ENCODE measurements around the gene JPH3. TPM values are rescaled to one million over a fixed set of nuclear protein-coding genes. Genes with fewer than 3 reads are reported as not detected.

The JPH3 gene
- total RNA-seq, 2 experiments from 2014 or later: 0.14 to 0.19 TPM

DNA sequence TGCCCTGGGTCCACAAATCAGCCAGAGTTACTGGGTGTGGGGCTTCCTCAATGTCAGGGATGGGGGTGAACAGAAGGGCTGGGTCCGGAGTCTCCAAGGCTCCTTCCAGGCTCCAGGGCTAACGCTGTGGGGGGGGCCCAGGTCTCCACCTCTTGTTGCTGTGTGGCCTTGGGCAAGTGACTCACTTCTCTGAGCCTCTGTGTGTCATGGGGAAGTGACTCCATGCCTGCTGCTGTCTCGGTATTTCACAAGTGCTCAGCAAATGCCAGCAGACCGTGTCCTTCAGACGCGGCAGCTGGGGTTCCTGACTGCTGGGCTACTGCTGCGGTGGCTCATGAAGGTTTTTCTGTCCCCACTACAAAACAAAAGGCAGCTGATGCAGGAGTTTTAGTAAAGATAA is 26.6 kb downstream of the JPH3 start:
- POLR2A ChIA-PET: no interaction called here
- Mint-ChIP-seq H3K4me3 (no peak overlapping the region), H3K9me3 (ENCODE audit: low read depth) (peaks cover 12% of the 10 kb centered on the region), H3K27ac (no peak overlapping the region), H3K27me3 (peaks cover 21% of the 10 kb centered on the region), H3K36me3 (ENCODE audit: low read depth) (no peaks in the 10 kb centered on the region), H3K4me1 (no peaks in the 10 kb centered on the region)
- CTCF ChIA-PET: interaction anchor here (1.0 kb wide), 1 partner anchor 72 kb away, joined by 3 read pairs; no protein-coding TSS in a partner anchor
- intact Hi-C loops (cut with DNase I, micrococcal nuclease): no loop called here
- ATAC-seq (no peak), DNase-seq (no peak)

DNA sequence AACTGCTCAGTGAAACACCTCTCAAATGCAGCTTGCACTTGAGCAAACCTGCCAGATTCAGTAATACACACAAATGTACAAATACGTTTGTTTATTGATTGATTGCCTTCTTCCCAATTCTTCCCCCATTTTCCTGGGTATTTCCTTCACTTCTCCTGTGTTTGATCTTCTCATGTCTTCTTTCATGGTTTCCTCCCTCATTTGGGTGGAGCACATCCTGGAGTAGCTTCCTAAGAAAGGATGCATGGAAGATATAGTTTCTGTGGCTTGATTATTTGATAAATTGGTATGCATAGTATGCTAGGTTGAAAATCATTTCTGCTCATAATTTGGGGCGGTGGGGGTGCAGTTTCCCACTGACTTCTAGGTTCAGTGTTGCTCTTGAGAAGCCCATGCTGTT is 28.8 kb downstream of the JPH3 start:
- peaks cover 12% of the 10 kb centered on the region for H3K9me3 Mint-ChIP-seq (ENCODE audit: low read depth)
- DNase-seq (no peak), ATAC-seq (no peak)
- ChIA-PET POLR2A (no interaction called here), CTCF (interaction anchor here (0.7 to 1.1 kb wide), 3 partner anchors 8 to 237 kb away, joined by 3 read pairs; no protein-coding TSS in a partner anchor)
- H3K36me3 Mint-ChIP-seq (ENCODE audit: low read depth): no peaks in the 10 kb centered on the region
- H3K27ac Mint-ChIP-seq: no peak overlapping the region
- intact Hi-C loops (cut with DNase I, micrococcal nuclease): no loop called here
- peaks cover 7% of the 10 kb centered on the region for H3K4me1 Mint-ChIP-seq
- H3K4me3 Mint-ChIP-seq: no peak overlapping the region
- H3K27me3 Mint-ChIP-seq: peaks cover 21% of the 10 kb centered on the region

DNA sequence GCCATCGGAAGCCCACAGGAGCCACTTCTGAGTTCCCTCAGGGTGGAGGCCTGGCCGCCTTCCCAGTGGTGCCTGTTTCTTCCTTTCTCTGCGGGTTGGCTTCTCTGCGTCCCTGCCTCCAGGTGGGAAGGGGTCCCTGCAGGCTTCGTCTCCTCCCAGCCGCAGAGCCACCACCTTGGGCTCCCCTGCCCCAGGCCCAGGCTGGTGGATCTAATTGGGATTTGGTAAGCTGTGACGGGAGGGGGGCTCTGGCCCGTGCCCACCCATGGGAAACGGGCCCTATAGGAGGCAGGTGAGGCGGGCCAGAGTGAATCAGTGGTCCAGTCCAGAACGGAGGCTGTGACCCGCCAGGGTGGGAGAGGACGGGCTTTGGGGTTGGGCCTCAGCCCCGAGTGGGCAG is 32.1 kb downstream of the JPH3 start:
- ATAC-seq: no peak
- intact Hi-C loops (cut with DNase I, micrococcal nuclease): loop anchor here in 1 of 2 experiments (2.0 kb wide), 2 partner anchors 430 to 1070 kb away; no protein-coding TSS in a partner anchor
- no peak for DNase-seq
- POLR2A ChIA-PET: no interaction called here
- peaks cover 12% of the 10 kb centered on the region for H3K9me3 Mint-ChIP-seq (ENCODE audit: low read depth)
- no peak overlapping the region for H3K4me3 Mint-ChIP-seq
- H3K36me3 Mint-ChIP-seq (ENCODE audit: low read depth): no peaks in the 10 kb centered on the region
- no peak overlapping the region for H3K27ac Mint-ChIP-seq
- peaks cover 19% of the 10 kb centered on the region for H3K27me3 Mint-ChIP-seq
- CTCF ChIA-PET: interaction anchor here (0.6 to 2.7 kb wide), 6 partner anchors 17 to 881 kb away, joined by 3 to 12 read pairs (median 4); no protein-coding TSS in a partner anchor
- peaks cover 12% of the 10 kb centered on the region for H3K4me1 Mint-ChIP-seq

DNA sequence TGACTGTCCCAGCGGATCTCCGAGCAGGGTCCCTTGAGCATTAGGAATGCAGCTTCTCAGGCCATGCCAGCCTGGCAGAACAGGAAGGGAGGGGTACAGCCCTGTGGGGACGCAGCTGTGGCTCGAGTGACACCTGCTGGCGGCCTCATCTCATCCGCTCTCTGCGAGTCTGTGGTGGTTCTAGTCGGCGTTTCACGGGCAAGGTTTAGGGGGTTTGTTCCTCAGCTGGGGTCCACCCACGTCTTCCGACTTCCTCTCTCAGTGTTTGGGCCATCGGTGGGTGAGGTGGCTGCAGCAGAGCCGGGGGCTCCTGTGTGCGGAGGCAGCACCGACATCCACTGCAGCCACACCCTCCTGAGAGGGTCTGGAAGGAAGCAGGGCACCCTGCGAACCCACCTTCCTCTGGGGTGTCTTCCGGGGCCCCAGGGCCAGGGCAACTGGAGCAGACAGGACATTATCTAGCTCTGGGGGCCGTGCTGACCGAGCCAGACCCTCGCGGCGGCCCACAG is 33.3 kb downstream of the JPH3 start:
- intact Hi-C loops (cut with DNase I, micrococcal nuclease): loop anchor here (1.0 to 5.0 kb wide), 11 partner anchors 47 to 1071 kb away; partner anchors contain the start of genes C16orf95 (in 1 of the 2) and MAP1LC3B (in 1 of the 2)
- ChIA-PET CTCF (interaction anchor here (0.5 to 2.7 kb wide), 59 partner anchors 9 to 319 kb away, joined by 3 to 16 read pairs (median 4); partner anchors contain the start of gene KLHDC4), POLR2A (interaction anchor here (0.5 to 0.6 kb wide), 2 partner anchors 159 to 240 kb away, joined by 3 read pairs; no protein-coding TSS in a partner anchor)
- peak overlapping the region; percentile 28 for H3K4me3 Mint-ChIP-seq
- ATAC-seq (peak; percentile 84), DNase-seq (peak; percentile 88)
- no peaks in the 10 kb centered on the region for H3K36me3 Mint-ChIP-seq (ENCODE audit: low read depth)
- peaks cover 16% of the 10 kb centered on the region for H3K27me3 Mint-ChIP-seq
- peaks cover 10% of the 10 kb centered on the region for H3K9me3 Mint-ChIP-seq (ENCODE audit: low read depth)
- H3K4me1 Mint-ChIP-seq: peaks cover 12% of the 10 kb centered on the region
- H3K27ac Mint-ChIP-seq: no peak overlapping the region

DNA sequence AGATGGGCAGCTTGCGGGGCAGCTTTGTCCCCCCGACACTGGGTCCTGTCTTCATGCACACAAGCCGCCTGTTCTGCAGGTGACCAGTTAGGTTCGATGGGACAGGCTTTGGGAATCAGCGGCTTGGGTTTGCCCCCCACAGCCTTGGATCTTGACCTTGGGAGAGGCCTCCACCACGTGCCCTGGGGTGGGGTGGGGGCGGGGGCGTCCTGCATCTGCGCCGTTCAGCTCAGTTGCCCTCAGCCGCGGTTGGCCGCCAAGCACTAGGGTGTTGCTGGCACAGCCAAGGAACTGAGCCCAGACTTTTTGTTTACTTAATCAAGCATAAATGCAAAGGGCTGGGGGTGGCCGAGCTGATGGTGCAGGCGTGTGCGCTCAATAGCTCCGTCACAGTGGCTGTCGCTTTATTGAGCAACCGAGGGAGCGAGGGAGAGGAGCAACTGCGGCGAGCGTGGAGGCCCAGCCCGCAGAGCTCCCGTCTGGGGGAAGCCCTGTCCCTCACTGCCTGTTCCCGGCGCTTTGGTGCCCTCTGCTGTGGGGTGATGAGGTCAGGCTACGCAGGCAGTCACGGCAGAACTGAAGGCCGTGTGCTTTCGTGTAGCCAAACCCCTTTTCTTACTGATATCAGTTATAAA is 33.9 kb downstream of the JPH3 start:
- Mint-ChIP-seq H3K27ac (no peak overlapping the region), H3K36me3 (ENCODE audit: low read depth) (no peaks in the 10 kb centered on the region), H3K9me3 (ENCODE audit: low read depth) (peaks cover 4% of the 10 kb centered on the region), H3K4me3 (peak overlapping the region; percentile 55), H3K27me3 (peaks cover 10% of the 10 kb centered on the region), H3K4me1 (peaks cover 12% of the 10 kb centered on the region)
- intact Hi-C loops (cut with DNase I, micrococcal nuclease): loop anchor here (1.0 to 5.0 kb wide), 7 partner anchors 48 to 319 kb away; partner anchors contain the start of genes C16orf95 (in 1 of the 2) and MAP1LC3B (in 1 of the 2)
- POLR2A ChIA-PET: interaction anchor here (0.5 to 0.6 kb wide), 3 partner anchors 119 to 241 kb away, joined by 3 to 5 read pairs (median 3); no protein-coding TSS in a partner anchor
- DNase-seq: peak; percentile 93
- peak; percentile 93 for ATAC-seq
- CTCF ChIA-PET: interaction anchor here (0.5 to 2.7 kb wide), 55 partner anchors 8 to 1072 kb away, joined by 3 to 16 read pairs (median 4); partner anchors contain the start of gene KLHDC4

DNA sequence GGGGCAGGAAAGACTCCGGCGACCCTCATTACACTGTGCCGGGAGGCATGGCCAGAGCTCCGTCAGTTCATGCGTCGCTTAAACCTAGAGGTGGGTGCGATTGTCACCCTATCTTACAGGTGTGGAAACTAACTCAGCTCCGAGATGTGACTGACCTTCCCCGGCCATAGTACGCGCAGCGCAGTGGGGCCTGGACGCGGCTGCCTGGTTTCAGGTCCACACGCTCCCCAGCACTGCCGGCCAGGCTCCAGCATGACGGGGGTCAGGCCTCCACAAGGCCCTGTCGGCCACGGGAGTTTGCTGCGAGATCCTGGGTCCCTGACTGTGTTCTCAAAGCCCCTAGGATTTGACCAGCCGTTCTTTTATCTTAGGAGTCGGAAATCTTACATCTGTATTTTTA is 34.4 kb downstream of the JPH3 start:
- no peaks in the 10 kb centered on the region for H3K9me3 Mint-ChIP-seq (ENCODE audit: low read depth)
- H3K4me1 Mint-ChIP-seq: peaks cover 12% of the 10 kb centered on the region
- H3K4me3 Mint-ChIP-seq: no peak overlapping the region
- DNase-seq (no peak), ATAC-seq (no peak)
- peaks cover 6% of the 10 kb centered on the region for H3K27me3 Mint-ChIP-seq
- no peak overlapping the region for H3K27ac Mint-ChIP-seq
- intact Hi-C loops (cut with DNase I, micrococcal nuclease): loop anchor here (1.0 to 5.0 kb wide), 7 partner anchors 48 to 320 kb away; partner anchors contain the start of genes C16orf95 (in 1 of the 2) and MAP1LC3B (in 1 of the 2)
- no peaks in the 10 kb centered on the region for H3K36me3 Mint-ChIP-seq (ENCODE audit: low read depth)
- ChIA-PET POLR2A (interaction anchor here (0.6 kb wide), 1 partner anchor 120 kb away, joined by 5 read pairs; no protein-coding TSS in a partner anchor), CTCF (interaction anchor here (0.6 to 2.7 kb wide), 40 partner anchors 8 to 1072 kb away, joined by 3 to 16 read pairs (median 4); no protein-coding TSS in a partner anchor)

DNA sequence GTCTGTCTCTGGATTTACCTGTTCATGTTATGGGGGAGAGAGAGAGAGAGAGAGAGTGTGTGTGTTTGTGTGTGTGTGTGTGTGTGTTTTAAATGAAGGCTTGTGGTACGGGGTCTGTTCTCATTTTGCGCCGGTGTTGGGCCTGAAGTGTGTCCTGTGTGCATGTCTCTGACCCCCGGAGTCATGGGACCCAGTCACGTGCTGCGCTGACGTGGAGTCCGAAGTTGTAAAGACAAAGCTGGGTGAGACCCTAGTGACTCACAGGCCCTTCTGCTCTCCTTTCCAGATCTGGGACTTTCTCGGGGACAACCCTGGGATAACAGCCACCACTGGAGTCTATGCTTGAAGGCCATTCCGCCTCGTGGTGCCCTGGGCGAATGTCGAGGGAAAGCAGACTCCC is 35.0 kb downstream of the JPH3 start:
- no peak overlapping the region for H3K4me3 Mint-ChIP-seq
- intact Hi-C loops (cut with DNase I, micrococcal nuclease): loop anchor here (2.0 to 5.0 kb wide), 4 partner anchors 50 to 321 kb away; partner anchors contain the start of genes C16orf95 (in 1 of the 2) and MAP1LC3B (in 1 of the 2)
- DNase-seq (no peak), ATAC-seq (no peak)
- POLR2A ChIA-PET: no interaction called here
- H3K27ac Mint-ChIP-seq: no peak overlapping the region
- CTCF ChIA-PET: interaction anchor here (0.6 to 2.3 kb wide), 7 partner anchors 11 to 243 kb away, joined by 3 to 12 read pairs (median 4); no protein-coding TSS in a partner anchor
- no peaks in the 10 kb centered on the region for H3K36me3 Mint-ChIP-seq (ENCODE audit: low read depth)
- H3K27me3 Mint-ChIP-seq: peaks cover 2% of the 10 kb centered on the region
- H3K4me1 Mint-ChIP-seq: peaks cover 12% of the 10 kb centered on the region
- H3K9me3 Mint-ChIP-seq (ENCODE audit: low read depth): no peaks in the 10 kb centered on the region

DNA sequence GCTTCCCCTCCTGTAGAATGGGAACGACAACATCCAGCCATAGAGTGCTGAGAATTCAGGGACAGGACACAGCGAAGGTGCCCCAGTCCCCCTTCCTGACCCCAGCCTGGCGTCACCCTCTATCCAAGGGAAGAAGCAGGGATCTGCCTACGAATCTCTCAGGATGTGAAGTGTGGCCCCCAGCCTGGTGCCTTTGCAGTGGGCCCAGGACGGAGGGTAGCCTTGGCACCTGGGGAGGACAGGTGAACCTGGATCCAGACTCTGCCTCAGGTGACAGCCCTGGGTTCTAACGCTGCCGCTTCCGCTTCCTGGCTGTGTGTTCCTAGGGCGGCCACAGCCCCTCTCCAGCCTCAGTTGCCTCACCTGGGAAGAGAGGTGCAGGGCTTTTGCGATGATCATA is 36.4 kb downstream of the JPH3 start:
- ATAC-seq (no peak), DNase-seq (no peak)
- POLR2A ChIA-PET: no interaction called here
- intact Hi-C loops (cut with DNase I, micrococcal nuclease): loop anchor here in 1 of 2 experiments (5.0 kb wide), 2 partner anchors 51 to 246 kb away; partner anchors contain the start of gene MAP1LC3B
- Mint-ChIP-seq H3K9me3 (ENCODE audit: low read depth) (no peaks in the 10 kb centered on the region), H3K4me1 (peaks cover 12% of the 10 kb centered on the region), H3K36me3 (ENCODE audit: low read depth) (no peaks in the 10 kb centered on the region), H3K4me3 (no peak overlapping the region), H3K27me3 (peaks cover 1% of the 10 kb centered on the region), H3K27ac (no peak overlapping the region)
- CTCF ChIA-PET: interaction anchor here (1.4 kb wide), 1 partner anchor 8 kb away, joined by 3 read pairs; no protein-coding TSS in a partner anchor

DNA sequence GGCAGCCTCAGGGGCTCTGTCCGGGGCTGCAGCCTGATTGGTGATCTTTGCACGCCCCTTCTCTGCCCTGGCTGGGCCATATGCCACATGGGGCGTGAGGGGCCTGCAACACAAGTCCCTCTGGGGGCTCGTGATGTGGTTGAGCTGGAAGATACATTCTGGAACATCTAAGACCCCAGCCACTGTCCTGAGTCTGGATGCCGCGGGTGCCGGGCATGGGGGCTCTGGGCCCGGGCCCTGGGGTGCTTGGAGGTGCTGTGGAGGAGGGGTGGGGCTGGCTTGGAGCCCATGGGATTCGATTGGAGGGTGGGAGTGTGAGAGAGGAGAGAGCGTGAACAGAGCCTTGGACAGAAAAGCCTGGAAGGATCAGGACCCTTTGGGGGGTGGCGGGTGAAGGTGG is 39.4 kb downstream of the JPH3 start:
- CTCF ChIA-PET: no interaction called here
- POLR2A ChIA-PET: no interaction called here
- DNase-seq (no peak), ATAC-seq (no peak)
- no peaks in the 10 kb centered on the region for H3K27me3 Mint-ChIP-seq
- no peak overlapping the region for H3K4me3 Mint-ChIP-seq
- no peak overlapping the region for H3K27ac Mint-ChIP-seq
- no peaks in the 10 kb centered on the region for H3K9me3 Mint-ChIP-seq (ENCODE audit: low read depth)
- intact Hi-C loops (cut with DNase I, micrococcal nuclease): no loop called here
- H3K36me3 Mint-ChIP-seq (ENCODE audit: low read depth): no peaks in the 10 kb centered on the region
- H3K4me1 Mint-ChIP-seq: no peaks in the 10 kb centered on the region

DNA sequence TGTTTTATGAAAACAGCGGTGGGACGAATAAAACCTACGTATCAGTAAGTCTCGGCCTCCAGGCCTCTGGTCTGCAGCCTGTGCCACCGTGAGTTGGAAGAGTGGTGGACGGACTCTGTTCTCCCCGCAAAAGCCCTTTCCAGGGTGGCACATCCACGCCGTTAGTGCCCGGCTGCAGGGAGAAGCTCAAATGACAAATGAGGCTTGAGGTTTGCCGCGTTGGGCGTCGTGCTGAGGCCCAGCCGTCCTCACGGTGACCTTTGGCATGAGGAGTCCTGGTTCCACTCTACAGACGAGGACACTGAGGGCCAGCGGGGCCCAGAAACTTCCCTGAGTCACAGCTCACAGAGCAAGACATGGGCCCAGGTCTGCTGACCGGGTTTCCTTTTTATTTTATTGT is 40.2 kb downstream of the JPH3 start:
- no peak for DNase-seq
- no peak for ATAC-seq
- POLR2A ChIA-PET: no interaction called here

DNA sequence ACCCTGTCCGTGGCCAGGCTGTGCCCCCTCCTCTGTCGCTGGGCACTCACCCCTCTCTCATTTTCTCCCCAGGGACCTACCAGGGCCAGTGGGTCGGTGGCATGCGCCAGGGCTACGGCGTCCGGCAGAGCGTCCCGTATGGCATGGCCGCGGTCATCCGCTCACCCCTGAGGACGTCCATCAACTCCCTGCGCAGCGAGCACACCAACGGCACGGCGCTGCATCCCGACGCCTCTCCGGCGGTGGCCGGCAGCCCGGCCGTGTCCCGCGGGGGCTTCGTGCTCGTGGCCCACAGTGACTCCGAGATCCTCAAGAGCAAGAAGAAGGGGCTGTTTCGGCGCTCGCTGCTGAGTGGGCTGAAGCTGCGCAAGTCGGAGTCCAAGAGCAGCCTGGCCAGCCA is 41.9 kb downstream of the JPH3 start:
- no peak overlapping the region for H3K4me3 Mint-ChIP-seq
- H3K27ac Mint-ChIP-seq: no peak overlapping the region
- H3K4me1 Mint-ChIP-seq: no peaks in the 10 kb centered on the region
- ChIA-PET CTCF (interaction anchor here (1.4 kb wide), 1 partner anchor 8 kb away, joined by 4 read pairs; no protein-coding TSS in a partner anchor), POLR2A (no interaction called here)
- intact Hi-C loops (cut with DNase I, micrococcal nuclease): no loop called here
- H3K9me3 Mint-ChIP-seq (ENCODE audit: low read depth): no peaks in the 10 kb centered on the region
- no peaks in the 10 kb centered on the region for H3K36me3 Mint-ChIP-seq (ENCODE audit: low read depth)
- ATAC-seq (no peak), DNase-seq (no peak)
- no peaks in the 10 kb centered on the region for H3K27me3 Mint-ChIP-seq

More for the DNA sequence above, 40.2 kb downstream of the JPH3 start:
- H3K36me3 Mint-ChIP-seq (ENCODE audit: low read depth): no peaks in the 10 kb centered on the region
- no peaks in the 10 kb centered on the region for H3K4me1 Mint-ChIP-seq
- no peaks in the 10 kb centered on the region for H3K27me3 Mint-ChIP-seq
- intact Hi-C loops (cut with DNase I, micrococcal nuclease): no loop called here
- CTCF ChIA-PET: no interaction called here
- no peaks in the 10 kb centered on the region for H3K9me3 Mint-ChIP-seq (ENCODE audit: low read depth)
- H3K4me3 Mint-ChIP-seq: no peak overlapping the region
- no peak overlapping the region for H3K27ac Mint-ChIP-seq

Data from activated CD4-positive, alpha-beta T cell treated with anti-CD3 and anti-CD28 coated beads for 36 hours (primary cell).